ENCODE measurements around the gene DUSP14. TPM values are rescaled to one million over a fixed set of nuclear protein-coding genes. Genes with fewer than 3 reads are reported as not detected.
"Not testable (repeated sequence)": the region's sequence is repeated elsewhere in the genome, so short reads cannot be mapped to it uniquely, and the experiment has no call there.

DUSP14 gene
- total RNA-seq, 3 donors from 2014 or later (not counting 1 experiment from before 2014, with no cell fraction given): 5.0 to 9.1 (median 5.3) TPM

- H3K27ac Mint-ChIP-seq: no peak overlapping the region
Measured at GRCh38 chr17:37506678-37507077, 17.0 kb downstream of the DUSP14 start.

GRCh38 chr17:37507111-37507510, 17.4 kb downstream of the DUSP14 start:
- Mint-ChIP-seq H3K27me3 (ENCODE audit: low read depth in 2 of 2) (no peaks in the 10 kb centered on the region), H3K9me3 (no peaks in the 10 kb centered on the region), H3K27ac (no peak overlapping the region), H3K4me3 (no peak overlapping the region), H3K36me3 (no peaks in the 10 kb centered on the region), H3K4me1 (peaks cover 12 to 15% of the 10 kb centered on the region in 2 donors)
- Histone ChIP-seq H3K9me3 (ENCODE audit: control insufficient read depth, insufficient read depth, low read length) (no peaks in the 10 kb centered on the region), H3K4me3 (ENCODE audit: low read length) (no peak overlapping the region), H3K27ac (ENCODE audit: low read length) (no peak overlapping the region), H3K27me3 (ENCODE audit: control insufficient read depth, insufficient read depth, low read length) (no peaks in the 10 kb centered on the region), H3K36me3 (ENCODE audit: control insufficient read depth, insufficient read depth, low read length) (peaks cover 2% of the 10 kb centered on the region), H3K4me1 (ENCODE audit: control insufficient read depth, insufficient read depth, low read length) (peaks cover 4% of the 10 kb centered on the region)
- intact Hi-C loops (cut with micrococcal nuclease): no loop called here
- DNase-seq: no peak
- TF ChIP-seq CTCF (IDR thresholded peaks at IDR 0.05): no peak
- no peak for ATAC-seq
- 97% methylated on average over 9 of the region's 9 CpGs for whole genome bisulfite sequencing (ENCODE audit: insufficient coverage)

More at GRCh38 chr17:37506678-37507077, 17.0 kb downstream of the DUSP14 start:
- ATAC-seq: peak; percentile 36 to 56 (median 48)
- Histone ChIP-seq H3K36me3 (ENCODE audit: control insufficient read depth, insufficient read depth, low read length) (no peaks in the 10 kb centered on the region), H3K27ac (ENCODE audit: low read length) (no peak overlapping the region), H3K27me3 (ENCODE audit: control insufficient read depth, insufficient read depth, low read length) (no peaks in the 10 kb centered on the region), H3K4me1 (ENCODE audit: control insufficient read depth, insufficient read depth, low read length) (peaks cover 4% of the 10 kb centered on the region), H3K9me3 (ENCODE audit: control insufficient read depth, insufficient read depth, low read length) (no peaks in the 10 kb centered on the region), H3K4me3 (ENCODE audit: low read length) (no peak overlapping the region)
- TF ChIP-seq CTCF (IDR thresholded peaks at IDR 0.05): no peak
- intact Hi-C loops (cut with micrococcal nuclease): no loop called here
- H3K36me3 Mint-ChIP-seq: no peaks in the 10 kb centered on the region
- H3K9me3 Mint-ChIP-seq: no peaks in the 10 kb centered on the region
- H3K4me1 Mint-ChIP-seq: peaks cover 12 to 15% of the 10 kb centered on the region in 2 donors
- no peak overlapping the region for H3K4me3 Mint-ChIP-seq
- 90% methylated on average over 10 of the region's 10 CpGs for WGBS (ENCODE audit: insufficient coverage)
- DNase-seq: peak in 1 of 2 donors; percentile 26
- no peaks in the 10 kb centered on the region for H3K27me3 Mint-ChIP-seq (ENCODE audit: low read depth in 2 of 2)

GRCh38 chr17:37510056-37510455, 20.4 kb downstream of the DUSP14 start:
- TF ChIP-seq CTCF (IDR thresholded peaks at IDR 0.05): no peak
- Mint-ChIP-seq H3K27me3 (ENCODE audit: low read depth in 2 of 2) (no peaks in the 10 kb centered on the region), H3K27ac (peak overlapping the region in 1 of 2 donors; percentile 66), H3K36me3 (no peaks in the 10 kb centered on the region), H3K9me3 (no peaks in the 10 kb centered on the region), H3K4me3 (no peak overlapping the region), H3K4me1 (peaks cover 15 to 16% of the 10 kb centered on the region in 2 donors)
- ATAC-seq (no peak), DNase-seq (no peak)
- intact Hi-C loops (cut with micrococcal nuclease): no loop called here
- peaks cover 15% of the 10 kb centered on the region for H3K36me3 ChIP-seq (ENCODE audit: control insufficient read depth, insufficient read depth, low read length)
- H3K27me3 ChIP-seq (ENCODE audit: control insufficient read depth, insufficient read depth, low read length): no peaks in the 10 kb centered on the region
- no peaks in the 10 kb centered on the region for H3K9me3 ChIP-seq (ENCODE audit: control insufficient read depth, insufficient read depth, low read length)
- no peak overlapping the region for H3K27ac ChIP-seq (ENCODE audit: low read length)
- H3K4me3 ChIP-seq (ENCODE audit: low read length): no peak overlapping the region
- WGBS (ENCODE audit: insufficient coverage): 96% methylated on average over 17 of the region's 17 CpGs
- peaks cover 4% of the 10 kb centered on the region for H3K4me1 ChIP-seq (ENCODE audit: control insufficient read depth, insufficient read depth, low read length)

- H3K27me3 Mint-ChIP-seq (ENCODE audit: low read depth in 2 of 2); H3K4me3 ChIP-seq (ENCODE audit: low read length); ATAC-seq; H3K27ac ChIP-seq (ENCODE audit: low read length); H3K4me3 Mint-ChIP-seq; DNase-seq; H3K9me3 ChIP-seq (ENCODE audit: control insufficient read depth, insufficient read depth, low read length); H3K27me3 ChIP-seq (ENCODE audit: control insufficient read depth, insufficient read depth, low read length); H3K9me3 Mint-ChIP-seq; H3K36me3 Mint-ChIP-seq; H3K4me1 ChIP-seq (ENCODE audit: control insufficient read depth, insufficient read depth, low read length); intact Hi-C loops (cut with micrococcal nuclease): not testable (repeated sequence)
- no CpG with 5 or more reads among the region's 1 CpG for WGBS (ENCODE audit: insufficient coverage)
- H3K4me1 Mint-ChIP-seq: peaks cover 15 to 16% of the 10 kb centered on the region in 2 donors
- H3K36me3 ChIP-seq (ENCODE audit: control insufficient read depth, insufficient read depth, low read length): peaks cover 26% of the 10 kb centered on the region
- H3K27ac Mint-ChIP-seq: peak overlapping the region in 1 of 2 donors; percentile 53
Measured at GRCh38 chr17:37511642-37512041, 22.0 kb downstream of the DUSP14 start.

Measured in natural killer cell (primary cell).